Fibroblast of skin of abdomen (primary cell): Measurements from ENCODE around the gene FOXN4.
A peak's percentile ranks its signal among the peaks of the same experiment; 100 is the strongest.

Source experiments
- DNase-seq: peaks from one replicate; pipeline ENCODE4 v3.0.0-alpha.2; 2013

FOXN4 gene

GRCh38 chr12:109277899-109278762 lies 31.0 kb downstream of the FOXN4 start:
- DNase-seq = peak; percentile 5

GRCh38 chr12:109277255-109277898 lies 31.7 kb downstream of the FOXN4 start:
- no peak for DNase-seq

- no peak for DNase-seq
Observed at GRCh38 chr12:109276160-109276559, 32.9 kb downstream of the FOXN4 start.

GRCh38 chr12:109275173-109275572 lies 33.9 kb downstream of the FOXN4 start:
- no peak for DNase-seq

- no peak for DNase-seq
Observed at GRCh38 chr12:109274381-109274780, 34.7 kb downstream of the FOXN4 start.

- DNase-seq = no peak
Observed at GRCh38 chr12:109273354-109273753, 35.7 kb downstream of the FOXN4 start.

- no peak for DNase-seq
Observed at GRCh38 chr12:109271418-109271817, 37.7 kb downstream of the FOXN4 start.

GRCh38 chr12:109270494-109270893 lies 38.6 kb downstream of the FOXN4 start:
- no peak for DNase-seq

- no peak for DNase-seq
Observed at GRCh38 chr12:109269428-109269827, 39.7 kb downstream of the FOXN4 start.

GRCh38 chr12:109268896-109269295 lies 40.2 kb downstream of the FOXN4 start:
- DNase-seq = no peak

- DNase-seq = no peak
Observed at GRCh38 chr12:109267361-109267760, 41.7 kb downstream of the FOXN4 start.

- DNase-seq = no peak
Observed at GRCh38 chr12:109266106-109266879, 42.8 kb downstream of the FOXN4 start.

GRCh38 chr12:109264943-109265650 lies 44.0 kb downstream of the FOXN4 start:
- no peak for DNase-seq

- peak; percentile 45 for DNase-seq
Observed at GRCh38 chr12:109264095-109264942, 44.8 kb downstream of the FOXN4 start.

GRCh38 chr12:109263439-109263838 lies 45.6 kb downstream of the FOXN4 start:
- no peak for DNase-seq

GRCh38 chr12:109261939-109262338 lies 47.1 kb downstream of the FOXN4 start:
- DNase-seq = no peak

GRCh38 chr12:109261087-109261486 lies 48.0 kb downstream of the FOXN4 start:
- DNase-seq = no peak

- no peak for DNase-seq
Observed at GRCh38 chr12:109259545-109259895, 49.6 kb downstream of the FOXN4 start.

GRCh38 chr12:109258607-109259544 lies 50.2 kb downstream of the FOXN4 start:
- DNase-seq = no peak

- DNase-seq = no peak
Observed at GRCh38 chr12:109258201-109258600, 50.9 kb downstream of the FOXN4 start.

- no peak for DNase-seq
Observed at GRCh38 chr12:109256011-109256410, 53.1 kb downstream of the FOXN4 start.
